T-helper 1 cell treated with Interleukin-12 subunit alpha and Interleukin-12 subunit beta and Interleukin-4 antibody, amounts not matched to agents 30 μg/mL and 1 μg/mL, for 36 hours (primary cell): Measurements from ENCODE around the gene CDC23.
"Not testable (repeated sequence)": the region's sequence is repeated elsewhere in the genome, so short reads cannot be mapped to it uniquely, and the experiment has no call there.

Experiments
- H3K27ac Mint-ChIP-seq: one replicate; pipeline ENCODE4 v1.8.0; 2021; ENCODE audit warnings: mild to moderate bottlenecking, mixed read lengths
- H3K27me3 Mint-ChIP-seq: one replicate; pipeline ENCODE4 v1.8.0; 2021; ENCODE audit warnings: low read depth, mixed read lengths
- H3K36me3 Mint-ChIP-seq: one replicate; pipeline ENCODE4 v1.8.0; 2021; ENCODE audit warnings: low read depth, mixed read lengths
- H3K4me1 Mint-ChIP-seq: one replicate; pipeline ENCODE4 v1.8.0; 2021; ENCODE audit warnings: low read depth, mixed read lengths
- H3K4me3 Mint-ChIP-seq: one replicate; pipeline ENCODE4 v1.8.0; 2021; ENCODE audit warnings: mild to moderate bottlenecking, moderate library complexity, mixed read lengths
- H3K9me3 Mint-ChIP-seq: one replicate; pipeline ENCODE4 v1.8.0; 2021; ENCODE audit warnings: mixed read lengths

Gene CDC23

DNA sequence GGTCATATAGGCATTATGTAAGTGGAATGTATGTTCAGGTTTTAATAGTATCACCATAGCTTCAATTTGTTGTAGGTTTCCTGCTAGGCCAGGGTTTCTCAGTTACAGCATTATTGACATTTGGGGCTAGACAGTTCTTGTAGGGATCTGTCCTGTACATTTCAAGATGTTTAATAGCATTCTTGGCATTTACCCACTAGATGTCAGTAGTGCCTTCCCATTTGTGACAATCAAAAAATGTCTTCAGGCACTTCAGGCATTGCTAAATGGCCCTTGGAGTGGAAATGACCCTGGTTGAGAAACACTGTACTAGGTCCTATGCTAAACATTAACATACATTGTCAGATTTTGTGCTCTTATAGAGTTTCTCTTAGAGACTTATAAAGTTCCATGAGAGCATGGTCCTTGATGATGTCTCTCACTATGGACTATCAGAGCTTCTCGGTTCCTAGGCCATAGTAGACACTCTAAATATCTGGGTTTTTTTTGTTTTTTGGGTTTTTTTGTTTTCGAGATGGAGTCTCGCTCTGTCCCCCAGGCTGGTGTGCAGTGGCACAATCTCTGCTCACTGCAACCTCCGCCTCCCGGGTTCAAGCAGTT, 32.8 kb downstream of the CDC23 start:
- Mint-ChIP-seq H3K27ac (peak overlapping the region; percentile 54), H3K9me3 (no peaks in the 10 kb centered on the region), H3K27me3 (no peaks in the 10 kb centered on the region), H3K4me3 (no peak overlapping the region), H3K36me3 (peaks cover 37% of the 10 kb centered on the region), H3K4me1 (peaks cover 21% of the 10 kb centered on the region)

DNA sequence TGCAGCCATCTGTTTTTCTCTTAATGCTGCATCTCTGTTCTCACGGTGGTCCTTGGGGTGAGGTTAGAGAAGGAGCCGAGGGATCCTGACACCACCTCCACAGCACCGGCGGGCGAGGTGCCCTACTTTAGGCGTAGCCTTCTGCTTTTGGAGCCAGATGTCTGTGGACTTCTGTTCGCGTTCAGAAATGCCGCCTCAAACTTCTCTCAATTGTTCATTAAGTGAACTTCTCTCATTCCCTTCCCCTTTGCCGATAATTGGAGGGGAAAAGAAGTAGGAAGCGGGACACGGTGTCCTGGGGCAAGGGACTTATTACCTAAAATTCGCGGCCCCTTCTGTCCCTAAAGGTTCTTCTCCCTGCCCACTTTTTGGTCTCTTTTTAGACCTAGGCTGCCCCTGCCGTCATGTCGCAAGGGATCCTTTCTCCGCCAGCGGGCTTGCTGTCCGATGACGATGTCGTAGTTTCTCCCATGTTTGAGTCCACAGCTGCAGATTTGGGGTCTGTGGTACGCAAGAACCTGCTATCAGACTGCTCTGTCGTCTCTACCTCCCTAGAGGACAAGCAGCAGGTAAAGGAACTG, 33.8 kb downstream of the CDC23 start:
- no peaks in the 10 kb centered on the region for H3K27me3 Mint-ChIP-seq
- no peak overlapping the region for H3K4me3 Mint-ChIP-seq
- no peaks in the 10 kb centered on the region for H3K9me3 Mint-ChIP-seq
- H3K27ac Mint-ChIP-seq, result no peak overlapping the region
- peaks cover 21% of the 10 kb centered on the region for H3K4me1 Mint-ChIP-seq
- peaks cover 31% of the 10 kb centered on the region for H3K36me3 Mint-ChIP-seq

DNA sequence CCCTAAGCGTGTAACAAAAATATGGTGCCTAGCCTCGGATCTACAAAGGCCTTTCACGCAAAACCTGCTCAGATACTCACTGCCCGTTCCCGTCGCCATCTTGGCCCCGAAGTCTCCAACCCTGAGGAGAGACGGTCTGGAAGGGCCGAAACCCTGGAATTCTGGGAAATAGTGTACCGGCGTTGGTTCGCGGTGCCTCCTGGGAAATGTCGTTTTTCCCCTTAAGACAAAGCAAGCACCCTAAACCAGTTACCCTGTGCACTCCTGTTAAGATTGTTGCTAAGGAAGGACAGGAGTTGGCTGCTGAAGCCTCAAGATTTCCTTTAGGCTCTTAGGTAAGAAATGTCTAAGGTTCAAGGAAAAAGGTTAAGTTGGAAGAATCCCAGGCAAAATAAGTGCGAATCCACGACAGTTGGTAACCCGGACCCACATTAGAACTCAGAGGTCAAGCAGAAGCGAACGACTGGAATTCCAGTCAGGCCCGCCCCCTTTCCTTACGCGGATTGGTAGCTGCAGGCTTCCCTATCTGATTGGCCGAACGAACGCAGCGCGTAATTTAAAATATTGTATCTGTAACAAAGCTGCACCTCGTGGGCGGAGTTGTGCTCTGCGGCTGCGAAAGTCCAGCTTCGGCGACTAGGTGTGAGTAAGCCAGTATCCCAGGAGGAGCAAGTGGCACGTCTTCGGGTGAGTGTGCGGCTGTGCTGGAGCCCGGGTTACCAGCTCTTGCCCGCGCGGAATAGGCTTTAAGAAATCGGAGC, 34.4 kb downstream of the CDC23 start, which contains the start of the genes BRD8 and KIF20A:
TSS of gene BRD8 (minus strand) at position 115 of the 761 bp plus-strand sequence. CDS start at position 99, 16 bp downstream.
TSS of gene KIF20A (plus strand) at position 597 of the 761 bp plus-strand sequence. CDS start 569 bp downstream, outside the sequence.
- Mint-ChIP-seq H3K9me3 (no peaks in the 10 kb centered on the region), H3K27ac (peak within 1 kb of the TSS; percentile 20), H3K27me3 (no peaks in the 10 kb centered on the region), H3K36me3 (peaks cover 26% of the 10 kb centered on the region), H3K4me1 (peaks cover 21% of the 10 kb centered on the region), H3K4me3 (no peak within 1 kb of the TSS)

DNA sequence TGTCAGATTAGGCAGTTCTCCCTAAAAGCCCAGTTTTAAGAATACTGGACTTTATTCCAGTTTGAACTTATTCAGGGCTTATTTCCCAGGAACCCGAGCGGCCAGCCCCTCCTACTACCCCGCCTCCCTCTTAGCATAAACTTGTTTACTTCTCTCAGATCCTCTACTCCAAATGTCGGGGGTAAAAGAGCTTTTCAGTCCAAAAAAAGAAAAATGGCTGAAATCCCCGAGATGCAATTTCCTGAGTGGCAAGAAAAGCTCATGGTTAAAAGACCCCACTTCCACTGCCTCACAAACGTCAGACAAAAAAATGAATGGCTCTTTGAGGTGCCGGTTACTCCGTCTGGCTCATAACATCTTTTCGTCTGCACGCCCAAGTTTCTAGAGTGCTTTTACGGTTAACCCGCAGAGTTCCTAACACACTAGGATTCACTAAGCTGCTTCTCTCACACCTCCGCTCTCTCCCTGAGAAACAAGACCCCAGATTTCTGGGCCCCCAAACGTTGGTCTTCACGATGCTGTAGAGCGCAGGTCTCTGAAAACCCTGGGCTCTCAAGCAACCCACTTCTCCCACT, 35.1 kb downstream of the CDC23 start:
- Mint-ChIP-seq H3K27me3 (no peaks in the 10 kb centered on the region), H3K4me3 (no peak overlapping the region), H3K27ac (peak overlapping the region; percentile 20), H3K4me1 (peaks cover 21% of the 10 kb centered on the region), H3K36me3 (peaks cover 24% of the 10 kb centered on the region), H3K9me3 (no peaks in the 10 kb centered on the region)

DNA sequence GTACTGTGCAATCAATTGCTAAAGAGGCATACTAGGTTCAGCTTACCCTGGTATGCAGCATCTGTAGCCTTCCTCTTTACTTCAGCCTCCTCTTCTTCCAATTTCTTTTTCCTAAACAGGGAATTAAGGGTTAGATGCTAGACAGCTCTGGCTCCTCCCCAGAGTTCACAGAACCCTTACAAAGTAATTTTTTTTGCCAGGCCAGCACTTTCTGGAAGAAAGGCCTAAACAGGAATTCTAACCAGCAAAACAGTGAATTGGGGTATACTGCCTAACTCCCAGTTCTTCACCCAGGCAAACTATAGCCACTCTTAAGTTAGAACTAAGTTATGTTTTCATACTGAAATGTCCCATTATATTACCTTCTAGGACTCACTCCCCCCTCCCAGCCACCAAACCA, 42.8 kb downstream of the CDC23 start:
- no peak overlapping the region for H3K27ac Mint-ChIP-seq
- H3K36me3 Mint-ChIP-seq, result peaks cover 59% of the 10 kb centered on the region
- H3K27me3 Mint-ChIP-seq, result no peaks in the 10 kb centered on the region
- no peaks in the 10 kb centered on the region for H3K9me3 Mint-ChIP-seq
- no peaks in the 10 kb centered on the region for H3K4me1 Mint-ChIP-seq
- H3K4me3 Mint-ChIP-seq, result no peak overlapping the region

DNA sequence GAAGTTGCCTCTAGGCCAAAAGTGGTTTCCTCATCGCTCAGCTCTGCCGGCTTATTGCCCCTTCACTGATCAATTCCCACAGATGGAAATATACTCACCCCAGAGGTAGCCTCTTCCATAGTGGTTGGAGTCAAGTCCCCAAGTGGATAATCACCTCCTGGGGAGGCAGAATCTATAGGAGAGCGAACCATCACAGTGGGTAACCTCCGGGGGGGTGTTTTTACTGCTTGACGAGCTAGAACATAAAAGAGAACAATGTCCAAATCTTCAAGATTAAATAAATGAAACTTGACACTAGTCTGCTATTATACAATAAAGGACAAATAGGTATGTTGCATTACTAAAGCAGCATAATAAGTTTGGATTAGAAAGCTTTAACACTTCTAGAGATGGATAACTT, 44.0 kb downstream of the CDC23 start:
- Mint-ChIP-seq H3K27me3 (no peaks in the 10 kb centered on the region), H3K4me1 (no peaks in the 10 kb centered on the region), H3K36me3 (peaks cover 66% of the 10 kb centered on the region), H3K9me3 (no peaks in the 10 kb centered on the region), H3K4me3 (no peak overlapping the region), H3K27ac (no peak overlapping the region)

DNA sequence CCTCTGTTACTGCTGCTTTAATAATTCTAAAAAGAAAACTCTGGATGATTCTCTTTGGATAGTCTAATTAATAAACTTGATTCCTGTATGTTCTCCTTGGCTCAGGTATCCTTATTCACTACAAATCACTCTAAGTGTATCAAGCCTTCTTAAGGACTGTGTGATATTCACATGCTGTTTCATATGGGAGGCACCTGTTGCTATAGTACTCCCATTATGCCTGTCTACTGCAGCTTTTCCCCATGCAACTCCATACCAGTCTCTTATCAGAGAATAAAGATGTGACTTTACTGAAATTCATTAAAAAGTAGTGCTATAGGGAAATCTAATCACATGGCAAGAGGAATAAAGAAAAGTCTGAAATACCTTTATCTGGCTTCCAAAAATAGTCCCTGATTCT, 49.4 kb downstream of the CDC23 start:
- Mint-ChIP-seq H3K4me1 (no peaks in the 10 kb centered on the region), H3K27me3 (no peaks in the 10 kb centered on the region), H3K4me3 (no peak overlapping the region), H3K36me3 (peaks cover 72% of the 10 kb centered on the region), H3K9me3 (no peaks in the 10 kb centered on the region), H3K27ac (no peak overlapping the region)

DNA sequence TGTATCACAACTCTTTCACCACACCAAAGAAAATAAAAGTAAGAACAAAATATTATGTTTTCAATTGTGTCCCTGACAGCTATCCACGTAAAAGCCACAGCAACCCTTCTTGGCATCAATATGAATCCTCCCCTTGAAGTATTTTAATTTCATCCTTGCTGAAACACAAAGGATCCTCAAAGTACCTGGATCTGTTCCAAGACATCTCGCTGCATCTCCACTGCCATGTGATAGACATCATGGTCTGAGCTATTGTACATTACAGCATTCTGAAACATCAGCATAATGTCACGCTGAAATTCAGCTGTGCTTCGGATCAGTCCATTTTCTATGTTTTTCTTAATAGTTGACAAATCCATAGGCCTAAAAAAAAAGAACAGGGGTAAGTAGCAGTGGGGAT, 52.4 kb downstream of the CDC23 start:
- no peaks in the 10 kb centered on the region for H3K4me1 Mint-ChIP-seq
- H3K27me3 Mint-ChIP-seq, result no peaks in the 10 kb centered on the region
- H3K4me3 Mint-ChIP-seq, result no peak overlapping the region
- no peaks in the 10 kb centered on the region for H3K9me3 Mint-ChIP-seq
- H3K36me3 Mint-ChIP-seq, result peaks cover 58% of the 10 kb centered on the region
- H3K27ac Mint-ChIP-seq, result no peak overlapping the region

DNA sequence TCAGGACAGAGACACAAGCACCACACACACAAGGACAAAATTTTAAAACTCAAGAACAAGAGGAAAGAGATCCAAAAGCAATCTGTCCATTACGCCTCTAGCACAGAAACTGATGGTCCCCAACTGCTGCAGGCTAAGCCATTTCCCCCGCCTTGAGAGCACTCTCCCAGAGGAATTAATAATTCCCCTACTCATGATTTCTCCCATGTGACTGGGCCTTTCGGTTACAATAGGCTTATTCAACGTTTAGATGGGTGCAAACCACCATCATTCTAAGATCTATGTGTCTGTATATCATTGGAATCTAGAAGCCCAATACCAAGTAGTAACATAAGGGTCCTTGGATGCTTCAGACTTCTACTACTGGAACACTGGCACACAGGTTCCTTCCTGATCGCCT, 53.5 kb downstream of the CDC23 start:
- peaks cover 52% of the 10 kb centered on the region for H3K36me3 Mint-ChIP-seq
- H3K9me3 Mint-ChIP-seq, result no peaks in the 10 kb centered on the region
- H3K4me1 Mint-ChIP-seq, result no peaks in the 10 kb centered on the region
- H3K4me3 Mint-ChIP-seq, result no peak overlapping the region
- no peak overlapping the region for H3K27ac Mint-ChIP-seq
- no peaks in the 10 kb centered on the region for H3K27me3 Mint-ChIP-seq

DNA sequence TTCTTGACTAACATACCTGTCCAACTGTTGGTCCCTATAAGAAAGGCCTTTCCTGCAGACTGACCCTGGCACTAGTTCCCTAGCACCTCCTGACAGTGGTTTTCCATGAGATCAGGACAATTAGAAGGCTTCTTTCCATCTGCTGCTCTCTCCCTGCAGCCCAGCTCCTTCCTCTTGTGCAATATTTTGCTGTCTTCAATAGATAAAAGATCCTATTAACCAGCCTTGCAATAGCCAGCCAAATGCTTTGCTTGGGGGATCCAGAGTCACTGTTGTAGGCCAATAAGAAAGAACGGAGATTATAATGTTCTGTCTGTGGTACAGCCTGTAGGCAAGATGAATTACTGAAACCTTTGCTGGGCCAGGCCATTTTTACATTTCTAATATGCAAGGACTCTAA, 55.5 kb downstream of the CDC23 start:
- Mint-ChIP-seq H3K9me3 (no peaks in the 10 kb centered on the region), H3K4me1 (no peaks in the 10 kb centered on the region), H3K4me3 (no peak overlapping the region), H3K36me3 (peaks cover 35% of the 10 kb centered on the region), H3K27me3 (peaks cover 7% of the 10 kb centered on the region), H3K27ac (no peak overlapping the region)

DNA sequence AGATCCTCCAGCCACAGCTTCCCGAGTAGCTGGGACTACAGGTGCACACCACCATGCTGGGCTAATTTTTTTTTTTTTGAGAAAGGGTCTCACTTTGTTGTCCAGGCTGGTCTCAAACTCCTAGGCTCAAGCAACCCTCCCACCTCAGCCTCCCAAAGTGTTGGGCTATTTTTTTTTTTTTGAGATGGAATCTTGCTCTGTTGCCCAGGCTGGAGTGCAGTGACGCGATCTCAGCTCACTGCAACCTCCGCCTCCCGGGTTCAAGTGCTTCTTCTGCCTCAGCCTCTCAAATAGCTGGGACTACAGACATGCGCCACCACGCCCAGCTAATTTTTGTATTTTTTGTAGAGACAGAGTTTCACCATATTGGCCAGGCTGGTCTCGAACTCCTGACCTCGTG, 57.1 kb downstream of the CDC23 start:
- H3K27me3 Mint-ChIP-seq, H3K4me3 Mint-ChIP-seq, H3K4me1 Mint-ChIP-seq, H3K9me3 Mint-ChIP-seq, H3K27ac Mint-ChIP-seq: not testable (repeated sequence)
- peaks cover 34% of the 10 kb centered on the region for H3K36me3 Mint-ChIP-seq

DNA sequence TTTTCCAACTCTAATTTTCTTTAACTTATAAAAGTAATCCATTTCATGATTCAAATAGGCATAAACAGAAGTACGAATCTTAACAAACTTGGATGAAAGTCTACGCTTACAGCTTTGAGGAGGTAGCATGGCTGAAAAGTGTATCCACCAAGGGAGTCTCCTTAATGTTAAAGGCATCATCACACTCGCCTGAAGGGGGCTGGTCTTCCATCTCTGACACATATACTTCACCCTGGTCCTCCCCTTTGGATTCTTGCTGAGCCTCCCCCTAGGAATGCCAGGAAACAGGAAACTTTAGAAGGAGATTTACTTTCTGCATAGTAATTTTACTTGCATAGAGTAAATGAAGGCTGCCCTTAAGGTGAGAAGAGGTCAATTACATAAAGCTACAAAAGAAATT, 63.6 kb downstream of the CDC23 start:
- Mint-ChIP-seq H3K4me1 (no peaks in the 10 kb centered on the region), H3K27ac (no peak overlapping the region), H3K9me3 (no peaks in the 10 kb centered on the region), H3K36me3 (no peaks in the 10 kb centered on the region), H3K27me3 (peaks cover 11% of the 10 kb centered on the region), H3K4me3 (no peak overlapping the region)

DNA sequence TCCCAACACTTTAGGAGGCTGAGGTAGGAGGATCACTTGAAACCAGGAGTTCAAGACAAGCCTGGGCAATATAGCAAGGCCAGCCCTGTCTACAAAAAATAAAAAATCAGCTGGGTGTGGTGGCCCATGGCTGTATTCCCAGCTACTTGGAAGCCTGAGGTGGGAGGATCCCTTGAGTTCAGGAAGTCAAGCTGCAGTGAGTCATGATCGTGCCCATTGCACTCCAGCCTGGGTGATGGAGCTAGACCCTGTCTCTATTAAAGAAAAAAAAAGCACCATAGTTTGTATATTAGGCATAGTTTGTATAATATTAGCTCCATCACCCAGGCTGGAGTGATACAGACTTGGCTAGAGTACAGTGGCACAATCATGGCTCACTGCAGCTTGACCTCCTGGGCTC, 64.3 kb downstream of the CDC23 start:
- H3K4me1 Mint-ChIP-seq, result no peaks in the 10 kb centered on the region
- H3K4me3 Mint-ChIP-seq, result no peak overlapping the region
- no peak overlapping the region for H3K27ac Mint-ChIP-seq

DNA sequence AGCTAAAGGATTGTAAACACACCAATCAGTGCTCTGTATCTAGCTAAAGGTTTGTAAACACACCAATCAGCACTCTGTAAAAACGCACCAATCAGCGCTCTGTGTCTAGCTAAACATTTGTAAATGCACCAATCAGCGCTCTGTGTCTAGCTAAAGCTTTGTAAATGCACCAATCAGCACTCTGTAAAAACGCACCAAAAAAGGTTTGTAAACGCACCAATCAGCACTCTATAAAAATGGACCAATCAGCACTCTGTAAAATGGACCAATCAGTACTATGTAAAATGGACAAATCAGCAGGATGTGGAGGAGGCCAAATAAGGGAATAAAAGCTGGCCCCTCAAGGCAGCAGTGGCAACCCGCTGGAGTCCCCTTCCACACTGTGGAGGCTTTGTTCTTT, 69.5 kb downstream of the CDC23 start:
- H3K27ac Mint-ChIP-seq, H3K36me3 Mint-ChIP-seq, H3K4me3 Mint-ChIP-seq, H3K4me1 Mint-ChIP-seq, H3K9me3 Mint-ChIP-seq: not testable (repeated sequence)
- H3K27me3 Mint-ChIP-seq, result peaks cover 17% of the 10 kb centered on the region

More for the DNA sequence above, 64.3 kb downstream of the CDC23 start:
- Mint-ChIP-seq H3K27me3 (peaks cover 4% of the 10 kb centered on the region), H3K9me3 (no peaks in the 10 kb centered on the region), H3K36me3 (no peaks in the 10 kb centered on the region)

DNA sequence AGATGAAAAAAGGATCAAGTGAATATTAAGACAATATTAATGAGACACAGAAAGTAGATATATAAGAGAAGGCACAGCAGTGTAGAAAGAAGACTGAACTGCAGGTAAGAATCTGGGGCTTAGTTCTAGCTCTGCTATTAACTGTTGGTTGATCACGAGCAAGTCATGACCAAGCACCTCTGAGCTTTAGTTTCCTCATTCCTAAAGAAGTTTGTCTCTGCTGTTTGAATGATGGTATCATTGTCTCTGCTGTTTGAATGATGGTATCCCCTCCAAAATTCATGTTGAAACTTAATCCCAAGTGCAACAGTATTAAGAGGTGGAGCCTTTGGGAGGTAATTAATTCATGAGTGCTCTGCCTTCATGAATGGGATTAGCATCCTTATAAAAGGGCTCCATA, 71.4 kb downstream of the CDC23 start:
- H3K9me3 Mint-ChIP-seq, result no peaks in the 10 kb centered on the region

More for the DNA sequence above, 71.4 kb downstream of the CDC23 start:
- Mint-ChIP-seq H3K27me3 (peaks cover 22% of the 10 kb centered on the region), H3K27ac (no peak overlapping the region), H3K4me3 (no peak overlapping the region), H3K4me1 (no peaks in the 10 kb centered on the region), H3K36me3 (no peaks in the 10 kb centered on the region)
